HG03066 (cell line): Measurements from ENCODE around the gene CBFA2T2.
"Not testable (repeated sequence)": the region's sequence is repeated elsewhere in the genome, so short reads cannot be mapped to it uniquely, and the experiment has no call there.

Experiments
- ATAC-seq: cut with Tn5 transposase; IDR thresholded peaks from one replicate; pipeline ENCODE4 v1.9.1; 2021; ENCODE audit warnings: low read depth; ENCODE audit not compliant: unreplicated experiment

Gene CBFA2T2

DNA sequence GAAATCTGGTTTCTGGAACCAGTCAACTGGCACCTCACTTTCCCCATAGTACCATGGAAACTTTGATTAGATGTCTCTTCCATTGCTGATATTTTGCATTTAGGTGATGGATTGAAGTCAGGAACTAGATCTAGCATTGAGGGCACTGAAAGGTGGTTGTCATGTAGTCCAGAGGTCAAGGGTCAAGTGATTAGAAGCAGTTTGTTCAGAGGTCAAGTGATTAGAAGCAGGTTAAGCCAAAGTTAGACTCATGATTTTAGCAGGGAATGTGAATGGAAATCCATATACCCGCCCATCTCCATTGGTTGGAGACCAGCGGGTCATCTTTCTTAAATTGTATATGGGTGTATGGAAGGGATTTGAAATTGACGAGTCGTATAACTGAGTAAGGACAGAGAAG lies 51.2 kb downstream of the CBFA2T2 start:
- no peak for ATAC-seq

DNA sequence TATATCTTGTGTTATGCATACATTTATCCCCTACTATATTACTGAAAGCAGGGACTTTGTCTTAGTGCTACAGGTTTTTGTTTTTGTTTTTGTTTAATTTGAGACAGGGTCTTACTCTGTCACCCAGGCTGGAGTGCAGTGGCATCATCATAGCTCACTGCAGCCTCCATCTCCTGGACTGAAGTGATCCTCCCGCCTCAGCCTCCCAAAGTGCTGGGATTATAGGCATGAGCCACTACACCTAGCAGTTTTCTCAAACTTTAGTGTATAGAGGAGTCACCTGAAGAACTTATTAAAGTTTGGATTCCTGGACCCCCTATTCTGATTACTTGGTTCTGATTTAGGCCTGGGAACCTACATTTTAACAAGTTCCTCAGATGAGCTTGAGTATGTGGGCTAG lies 51.9 kb downstream of the CBFA2T2 start:
- ATAC-seq: no peak

DNA sequence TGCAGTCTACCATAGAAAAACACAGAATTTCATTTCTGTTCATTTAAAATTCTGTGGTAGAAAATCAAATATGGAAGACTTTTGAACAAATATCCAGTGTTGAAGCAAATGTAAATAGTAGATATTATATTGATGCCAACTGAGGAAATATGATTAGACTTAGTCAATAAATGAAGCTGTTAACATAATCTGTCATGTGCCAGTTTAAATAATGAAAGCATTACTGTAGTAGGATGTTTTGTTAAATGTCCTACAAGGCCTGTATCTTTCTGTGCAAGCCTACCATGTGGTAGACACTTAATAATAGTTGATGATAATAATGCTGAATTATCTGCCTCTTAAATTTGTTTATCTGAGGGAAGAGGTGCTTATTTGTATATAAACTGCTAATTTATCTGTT lies 55.9 kb downstream of the CBFA2T2 start:
- no peak for ATAC-seq

DNA sequence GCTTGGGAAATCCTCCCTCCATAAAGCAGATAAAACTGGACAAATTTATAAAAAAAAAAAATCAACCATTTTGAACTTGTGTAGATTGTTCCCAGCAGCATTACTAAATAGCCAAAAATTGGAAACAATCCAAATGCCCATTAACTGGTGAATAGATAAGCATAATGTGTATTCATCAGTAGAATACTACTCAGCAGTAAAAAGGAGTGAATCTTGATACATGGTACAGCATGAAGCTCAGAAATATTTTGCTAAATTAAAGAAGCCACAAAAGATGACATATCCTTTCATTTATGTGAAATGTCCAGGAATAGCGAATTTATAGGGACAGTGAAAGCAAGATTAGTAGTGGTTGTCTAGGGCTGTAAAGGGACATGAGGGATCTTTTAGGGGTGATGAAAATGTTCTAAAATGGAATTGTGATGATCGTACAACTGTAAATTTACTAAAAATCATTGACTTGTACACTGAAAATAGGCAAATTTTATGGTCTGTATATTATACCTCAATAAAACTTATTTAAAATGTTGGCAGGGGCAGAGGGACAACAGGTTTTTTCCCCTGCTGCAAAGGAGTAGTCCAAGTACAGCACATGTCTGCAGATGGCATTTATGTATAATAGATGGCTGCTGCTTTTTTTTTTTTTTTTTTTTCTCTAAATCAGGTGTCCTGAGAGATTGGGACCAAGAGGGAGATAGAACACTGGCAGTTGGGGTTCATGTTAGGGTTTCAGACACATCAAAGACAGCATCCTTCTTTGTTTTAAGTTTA lies 59.5 kb downstream of the CBFA2T2 start:
- ATAC-seq: no peak

DNA sequence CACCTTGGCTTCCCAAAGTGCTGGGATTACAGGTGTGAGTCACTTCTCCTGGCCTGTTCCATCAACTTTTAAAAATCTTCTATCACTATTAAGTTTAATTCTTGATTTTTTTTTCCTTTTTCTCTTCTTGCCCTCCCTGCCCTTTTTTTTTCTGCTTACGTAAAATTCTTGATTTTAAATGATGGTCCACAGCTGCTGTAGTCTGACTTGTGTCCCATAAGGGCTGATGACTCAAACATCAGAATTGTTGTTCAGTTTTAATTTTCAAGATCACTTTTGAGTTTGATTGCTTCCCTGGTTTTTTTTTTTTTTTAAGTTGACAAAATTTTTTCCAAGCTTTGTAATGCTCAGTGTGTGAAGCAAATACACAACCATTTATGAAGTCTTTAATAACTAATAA lies 61.9 kb downstream of the CBFA2T2 start:
- no peak for ATAC-seq

DNA sequence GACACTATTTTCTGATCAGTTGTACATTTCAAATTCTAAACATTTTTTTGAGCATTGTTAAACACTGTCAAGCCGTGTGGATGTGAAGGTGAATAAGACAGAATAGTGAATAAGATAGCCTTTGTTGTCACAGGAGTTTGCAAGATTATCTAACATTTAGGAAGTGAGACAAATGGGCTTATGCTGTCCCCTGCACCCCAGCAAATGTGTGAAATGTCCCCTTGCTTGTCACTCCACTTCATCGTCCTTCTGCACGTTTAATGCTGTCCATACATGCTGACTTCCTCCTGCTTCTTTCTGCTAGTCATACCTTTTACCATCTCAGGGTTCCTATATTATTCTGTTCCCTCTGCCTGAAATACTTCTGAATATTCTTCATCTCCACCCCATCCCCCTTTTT lies 62.6 kb downstream of the CBFA2T2 start:
- no peak for ATAC-seq

DNA sequence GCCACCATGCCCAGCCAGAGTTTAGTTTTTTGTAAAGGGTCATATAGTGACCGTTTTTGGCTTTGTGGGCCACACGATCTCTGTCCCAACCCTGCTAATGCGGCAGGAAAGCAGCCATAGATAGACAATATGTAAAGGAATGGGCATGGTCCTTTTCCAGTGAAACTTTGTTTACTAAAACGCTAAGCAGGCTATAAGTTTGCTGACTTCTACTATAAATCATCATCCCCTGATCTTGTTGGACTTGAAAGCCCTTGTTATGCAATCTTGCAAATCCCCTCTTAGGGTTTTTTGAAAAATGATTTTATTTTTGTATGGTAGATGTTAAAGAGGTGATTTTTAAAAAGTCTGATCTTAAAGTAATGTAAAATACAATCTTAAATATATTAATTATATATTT lies 63.6 kb downstream of the CBFA2T2 start:
- no peak for ATAC-seq

DNA sequence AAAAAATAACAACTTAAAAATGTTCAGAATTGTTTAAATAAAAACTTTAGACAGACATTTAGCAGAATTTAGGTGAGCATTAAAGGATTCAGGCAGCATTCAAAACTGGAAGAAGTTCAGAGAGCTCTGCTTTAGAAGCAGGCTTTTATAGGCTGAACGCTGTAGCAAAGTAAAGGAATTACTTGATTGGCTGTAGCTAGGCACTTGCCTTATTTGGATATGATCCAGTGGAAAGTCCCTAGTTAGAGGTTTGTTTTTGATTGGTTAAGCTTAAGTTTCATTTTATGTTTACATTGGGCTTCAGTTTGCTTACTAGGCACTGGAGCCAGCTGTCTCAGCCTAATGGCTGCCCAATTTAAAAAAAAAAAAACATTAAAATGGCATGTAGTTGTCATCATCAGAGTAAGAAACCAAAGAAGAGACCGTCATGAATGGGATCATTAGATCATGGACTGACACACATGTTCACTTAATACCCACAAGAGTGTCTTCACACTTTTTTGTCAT lies 65.1 kb downstream of the CBFA2T2 start:
- peak; percentile 85 for ATAC-seq

DNA sequence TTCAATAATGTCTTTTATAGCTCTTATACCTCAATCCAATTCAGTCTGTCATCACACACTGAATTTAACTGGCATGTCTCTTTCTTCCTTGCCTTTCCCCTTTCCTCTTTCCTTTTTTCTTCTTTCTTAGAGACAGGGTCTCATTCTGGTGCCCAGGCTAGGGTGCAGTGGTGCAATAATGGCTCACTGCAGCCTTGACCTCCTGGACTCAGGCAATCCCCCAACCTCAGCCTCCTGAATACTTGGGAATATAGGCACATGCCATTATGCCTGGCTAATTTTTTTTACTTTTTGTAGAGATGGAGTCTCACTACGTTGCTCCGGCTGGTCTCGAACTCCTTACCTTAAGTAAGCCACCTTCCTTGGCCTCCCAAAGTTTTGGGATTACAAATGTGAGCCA lies 65.9 kb downstream of the CBFA2T2 start:
- no peak for ATAC-seq

DNA sequence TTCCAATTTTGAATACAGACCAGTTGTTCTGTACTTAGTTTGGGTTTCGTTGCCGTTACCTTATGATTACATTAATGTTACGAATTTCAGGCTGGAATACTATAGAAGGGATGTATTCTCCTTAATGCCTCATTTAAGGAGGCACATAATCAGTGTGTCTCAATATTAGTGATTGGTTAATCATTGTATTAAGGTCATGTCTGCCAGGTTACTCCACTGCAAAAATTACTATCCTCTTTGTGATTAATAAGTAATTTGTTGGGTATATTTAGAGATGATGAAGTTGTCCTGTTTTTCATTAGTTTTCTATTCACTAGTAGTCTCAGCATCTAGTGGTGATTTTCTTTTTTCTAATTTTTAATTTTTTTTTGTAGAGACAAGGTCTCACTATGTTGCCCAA lies 66.3 kb downstream of the CBFA2T2 start:
- ATAC-seq: no peak

DNA sequence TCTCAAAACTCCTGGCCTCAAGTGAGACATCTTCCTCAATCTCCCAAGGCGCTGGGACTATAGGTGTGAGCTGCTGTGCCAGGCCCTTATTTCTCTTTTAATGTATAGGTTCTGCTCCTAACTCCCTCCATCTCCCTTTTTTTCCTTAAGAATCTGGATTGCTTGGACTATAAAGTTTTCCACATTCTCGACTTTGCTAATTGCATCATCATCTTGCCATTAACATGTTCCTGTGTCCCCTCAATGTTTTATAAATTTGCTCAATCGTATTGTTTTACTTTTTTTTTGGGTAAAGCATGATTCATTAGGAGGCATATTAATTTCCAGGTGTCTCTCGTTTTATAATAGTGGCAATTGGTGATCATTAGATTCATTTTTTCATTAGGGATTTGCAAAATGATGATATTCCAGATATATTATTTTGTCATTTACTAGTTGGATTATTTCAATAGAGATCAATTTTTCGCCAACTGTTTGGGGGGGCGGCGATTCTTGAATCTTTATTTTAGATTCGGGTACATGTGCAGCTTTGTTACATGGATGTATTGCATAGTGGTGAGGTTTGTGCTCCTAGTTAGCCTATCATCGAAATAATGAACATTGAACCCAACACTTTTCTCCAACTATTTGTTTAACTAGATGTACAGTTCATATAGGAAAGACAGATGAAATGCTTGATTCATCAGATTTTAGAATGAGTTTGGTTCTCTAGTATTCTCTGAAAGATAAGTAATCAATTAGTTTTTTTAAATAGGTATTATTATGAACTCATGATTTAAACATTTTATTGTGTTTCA lies 68.7 kb downstream of the CBFA2T2 start:
- no peak for ATAC-seq

DNA sequence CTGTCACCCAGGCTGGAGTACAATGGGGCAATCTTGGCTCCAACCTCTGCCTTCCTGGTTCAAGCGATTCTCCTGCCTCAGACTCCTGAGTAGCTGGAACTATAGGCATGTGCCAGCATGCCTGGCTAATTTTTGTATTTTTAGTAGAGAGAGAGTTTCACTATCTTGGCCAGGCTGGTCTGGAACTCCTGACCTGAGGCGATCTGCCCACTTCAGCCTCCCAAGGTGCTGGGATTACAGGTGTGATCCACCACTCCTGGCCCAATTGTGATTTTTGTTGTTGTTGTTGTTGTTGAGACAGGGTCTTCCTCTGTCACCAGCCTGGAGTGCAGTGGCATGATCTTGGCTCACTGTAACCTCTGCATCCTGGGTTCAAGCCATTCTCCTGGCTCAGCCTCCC lies 69.3 kb downstream of the CBFA2T2 start:
- ATAC-seq: no peak

DNA sequence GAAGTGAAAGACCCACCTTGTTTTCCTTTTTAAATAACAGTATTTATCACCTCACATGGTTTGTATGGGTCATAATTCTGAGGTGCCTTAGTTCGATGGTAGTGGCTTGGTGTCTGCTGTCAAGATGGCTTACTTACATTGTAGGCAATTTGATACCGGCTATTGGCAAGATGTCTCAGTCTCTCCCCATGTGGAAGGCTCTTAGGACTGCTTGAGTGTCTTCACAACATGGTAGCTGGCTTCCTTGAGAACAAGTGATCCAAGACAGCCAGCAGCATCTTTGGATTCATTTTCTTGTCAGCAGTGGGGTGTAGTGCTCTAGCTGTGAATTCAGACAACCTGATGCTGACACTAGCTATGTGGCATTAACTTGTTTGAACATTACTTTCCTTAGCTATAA lies 70.1 kb downstream of the CBFA2T2 start:
- no peak for ATAC-seq

DNA sequence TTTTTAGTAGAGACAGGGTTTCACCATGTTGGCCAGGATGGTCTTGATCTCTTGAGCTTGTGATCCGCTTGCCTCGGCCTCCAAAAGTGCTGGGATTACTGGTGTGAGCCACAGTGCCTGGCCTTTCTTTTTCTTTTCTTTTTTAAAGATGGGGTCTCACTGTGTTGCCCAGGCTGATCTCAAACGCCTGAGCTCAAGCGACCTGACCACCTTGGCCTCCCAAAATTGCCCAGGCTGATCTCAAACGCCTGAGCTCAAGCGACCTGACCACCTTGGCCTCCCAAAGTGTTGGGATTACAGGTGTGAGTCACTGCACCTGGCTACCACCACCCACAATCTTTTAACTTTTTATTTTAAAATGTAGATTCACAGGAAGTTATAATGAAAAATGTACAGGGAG lies 71.2 kb downstream of the CBFA2T2 start:
- not testable (repeated sequence) for ATAC-seq

DNA sequence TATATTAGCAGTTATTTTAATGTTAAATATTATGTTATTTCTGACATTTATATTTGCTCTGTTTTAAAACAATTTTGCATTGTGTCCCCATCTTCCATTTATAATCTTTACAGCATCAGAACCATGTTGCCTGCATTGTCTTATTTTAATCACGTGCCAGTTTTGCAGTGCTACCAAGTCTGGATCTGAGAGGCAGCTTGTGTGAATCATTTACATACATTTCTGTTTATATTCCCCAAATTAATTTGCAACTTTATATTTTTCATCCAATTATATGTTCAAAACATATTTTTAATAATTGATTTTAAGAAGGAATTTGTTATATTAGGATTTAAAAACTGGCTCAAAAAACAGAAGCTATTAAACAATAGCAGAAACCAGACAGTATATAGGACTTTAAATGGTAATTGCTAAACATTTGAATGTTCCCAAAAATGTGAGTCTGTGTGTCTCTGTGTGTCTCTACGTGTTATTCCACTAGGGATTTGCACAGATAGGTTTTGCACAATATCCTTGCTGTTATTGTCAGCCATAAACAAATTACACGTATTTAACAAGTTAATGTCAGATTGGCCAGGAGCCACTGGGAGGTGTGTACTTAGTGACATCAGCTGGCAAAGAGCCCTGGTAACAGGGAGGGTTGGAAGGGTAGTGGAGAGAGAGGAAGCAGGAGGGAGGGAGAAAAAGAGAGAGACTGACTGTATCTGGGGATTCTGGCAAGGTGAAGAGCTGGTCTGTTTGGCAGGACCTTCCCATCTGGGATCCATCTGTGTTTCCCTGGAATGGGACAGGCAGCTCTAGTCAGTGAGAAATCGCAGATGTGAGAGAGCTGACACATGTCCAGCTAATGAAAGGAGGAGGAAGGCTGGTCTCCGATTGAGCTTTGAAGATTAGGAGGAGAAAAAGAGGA lies 72.1 kb downstream of the CBFA2T2 start:
- no peak for ATAC-seq

DNA sequence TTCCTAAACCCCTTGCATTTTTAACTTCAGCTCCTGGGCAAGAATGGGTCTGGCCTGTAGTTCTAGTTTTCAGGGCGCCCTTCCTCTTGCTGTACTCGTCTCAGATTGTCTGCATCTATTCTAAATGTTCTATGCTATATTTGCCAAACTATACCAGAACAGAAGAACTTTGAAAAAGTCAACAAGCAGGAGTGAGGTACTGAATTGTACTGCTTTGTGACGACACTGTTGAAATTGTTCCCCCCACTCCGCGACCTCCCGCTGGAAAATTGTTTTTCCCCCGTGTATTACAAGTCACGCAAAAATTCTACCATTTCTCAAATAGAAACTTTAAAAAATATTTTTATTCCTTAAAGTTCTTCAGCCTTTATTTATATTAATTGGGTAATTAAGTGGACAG lies 73.9 kb downstream of the CBFA2T2 start:
- no peak for ATAC-seq

DNA sequence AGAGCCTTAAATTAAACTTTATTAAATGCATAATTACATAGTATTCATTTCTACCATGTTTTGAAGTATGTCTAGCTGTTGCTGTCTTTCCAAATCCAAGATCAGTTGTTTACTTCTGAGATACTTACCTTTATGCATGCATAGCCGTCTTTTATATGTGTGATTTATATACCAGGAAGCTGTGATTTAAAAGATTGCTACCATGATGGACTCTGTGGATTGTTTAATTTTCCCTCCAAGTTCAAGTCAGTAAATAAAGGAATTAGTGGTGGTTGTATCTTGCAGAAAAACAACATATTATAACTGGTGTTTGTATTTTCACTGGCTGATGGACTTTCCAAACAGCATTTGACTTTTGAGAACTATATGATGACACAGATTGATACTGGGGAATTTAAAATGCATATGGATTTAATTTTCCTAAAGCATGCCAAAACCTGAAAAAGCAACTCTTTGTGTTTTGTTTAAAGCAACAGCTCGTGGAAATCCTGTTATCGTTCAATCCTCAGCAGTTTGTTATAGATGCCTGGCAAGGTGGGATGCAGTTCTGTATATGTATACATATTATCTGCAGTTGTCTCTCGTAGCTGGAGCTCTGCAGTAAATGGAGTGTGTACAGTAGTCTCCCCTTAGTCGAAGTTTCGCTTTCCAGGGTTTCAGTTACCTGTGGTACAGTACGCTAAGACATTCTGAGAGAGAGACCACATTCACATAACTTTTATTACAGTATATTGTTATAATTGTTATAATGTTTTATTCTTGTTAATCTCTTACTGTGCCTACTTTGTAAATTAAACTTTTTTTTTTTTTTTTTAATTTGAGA lies 77.1 kb downstream of the CBFA2T2 start:
- ATAC-seq: no peak

DNA sequence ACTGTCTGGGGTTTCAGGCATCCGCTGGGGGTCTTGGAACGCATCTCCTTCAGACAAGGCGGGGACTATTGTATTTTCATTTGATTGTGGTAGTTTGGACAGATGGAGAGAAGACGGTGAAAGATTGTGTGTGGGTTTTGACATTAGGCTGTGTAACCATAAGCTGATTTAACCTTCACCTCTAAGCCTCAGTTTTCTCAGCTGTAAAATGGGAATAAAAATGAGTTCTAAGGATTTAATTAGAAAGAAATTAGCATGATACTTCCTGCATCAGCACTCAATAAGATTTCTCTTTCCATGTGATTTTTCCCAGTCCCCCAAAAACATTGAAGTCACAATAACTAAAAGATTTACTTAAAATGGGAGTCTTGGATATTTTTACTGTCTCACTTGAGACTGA lies 78.1 kb downstream of the CBFA2T2 start:
- ATAC-seq: no peak

DNA sequence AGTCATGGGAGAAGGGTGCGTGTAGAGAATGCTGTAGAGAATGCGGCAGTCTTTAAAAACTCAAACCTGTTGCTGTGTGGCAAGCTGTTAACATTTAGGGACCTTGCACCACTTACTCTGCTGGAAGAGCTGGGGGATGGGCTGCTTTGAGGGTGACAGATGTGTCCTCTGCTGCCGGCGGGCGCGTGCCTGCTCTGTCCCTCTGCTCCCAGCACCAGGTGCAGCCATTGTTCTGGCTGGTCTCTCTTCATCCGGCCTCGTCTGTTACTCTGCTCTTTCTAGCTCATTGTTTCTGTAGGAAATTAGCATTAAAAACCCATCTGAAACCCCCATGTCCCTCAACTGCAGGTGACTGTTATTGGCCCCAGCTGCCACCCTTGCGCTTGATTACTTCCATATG lies 78.5 kb downstream of the CBFA2T2 start:
- no peak for ATAC-seq
